ENCODE results near the gene NAGS.

GRCh38 chr17:44024271-44024663, 19.8 kb downstream of the NAGS start:
- no peak for TF ChIP-seq CTCF (IDR thresholded peaks at IDR 0.05; ENCODE audit: borderline replicate concordance, extremely low read depth, low read length, poor library complexity, severe bottlenecking)
- TF ChIP-seq EZH2 (IDR thresholded peaks at IDR 0.05; ENCODE audit: borderline replicate concordance, low read depth, low read length, severe bottlenecking) = no peak
